K562 (cell line): ENCODE measurements around the gene LMBR1. TPM values are rescaled to one million over a fixed set of nuclear protein-coding genes. Genes with fewer than 3 reads are reported as not detected.

Experiments used
- BCOR ChIP-seq: fragments of 450-650 bp; IDR thresholded peaks from 2 replicates; pipeline ENCODE4 v1.6.1; 2016
- CTCF ChIP-seq, 3 experiments: IDR thresholded peaks in 2 of 3; conservative IDR thresholded peaks in 1 of 3; 2 replicates each; pipeline ENCODE4 v1.5.1; 2011 to 2012; ENCODE audit warnings: low read length in 3 of 3, mild to moderate bottlenecking in 3 of 3, control low read depth in 2 of 3, improper control_type of control experiment in 1 of 3, inconsistent platforms in 1 of 3, low read depth in 1 of 3, mixed read lengths in 1 of 3, moderate library complexity in 1 of 3; ENCODE audit not compliant: insufficient read depth in 2 of 3
- DPF2 ChIP-seq: fragments of 450-650 bp; IDR thresholded peaks from 2 replicates; pipeline ENCODE4 v1.6.1; 2016
- GATAD2A ChIP-seq: fragments of 450-650 bp; IDR thresholded peaks from 2 replicates; pipeline ENCODE4 v1.6.1; 2017
- KDM2B ChIP-seq: fragments of 250-450 bp; sonication (Bioruptor Pico); IDR thresholded peaks from 2 replicates; pipeline ENCODE4 v1.8.0; 2021; ENCODE audit warnings: mild to moderate bottlenecking, moderate library complexity
- KLF13 ChIP-seq: fragments of 450-650 bp; IDR thresholded peaks from 2 replicates; pipeline ENCODE4 v1.6.1; 2016; ENCODE audit warnings: missing genetic modification characterization, low read depth, mild to moderate bottlenecking, missing compliant biosample characterization, moderate library complexity, borderline replicate concordance
- LEF1 ChIP-seq: fragments of 450-650 bp; IDR thresholded peaks from 2 replicates; pipeline ENCODE4 v1.6.1; 2016; ENCODE audit warnings: mild to moderate bottlenecking
- MCM3 ChIP-seq: fragments of 450-650 bp; IDR thresholded peaks from 2 replicates; pipeline ENCODE4 v1.6.1; 2016
- NELFE ChIP-seq: IDR thresholded peaks from 2 replicates; pipeline ENCODE4 v1.6.1; 2011; ENCODE audit warnings: mild to moderate bottlenecking; ENCODE audit not compliant: insufficient read depth, insufficient read length
- RBM17 ChIP-seq: fragments of 200-400 bp; formaldehyde crosslinking; IDR thresholded peaks from 2 replicates; pipeline ENCODE4 v1.6.1; 2017; ENCODE audit warnings: low read depth, mild to moderate bottlenecking, low read length, borderline replicate concordance
- SETDB1 ChIP-seq: IDR thresholded peaks from one replicate; pipeline ENCODE4 v1.6.1; 2012; ENCODE audit warnings: low read length, control low read depth, inconsistent platforms
- SREBF2 ChIP-seq: sonication (generic); formaldehyde crosslinking; IDR thresholded peaks from 2 replicates; pipeline ENCODE4 v1.4.0; 2020; ENCODE audit warnings: mild to moderate bottlenecking, missing genetic modification reagents
- TEAD4 ChIP-seq, 2 experiments: sonication (generic) in 1 of 2; formaldehyde crosslinking in 1 of 2; IDR thresholded peaks; 2 replicates each; pipeline versions ENCODE4 v1.6.1 to v1.8.0; 2012 to 2022; ENCODE audit warnings: borderline replicate concordance in 1 of 2, inconsistent platforms in 1 of 2, low read length in 1 of 2, mild to moderate bottlenecking in 1 of 2, missing genetic modification reagents in 1 of 2
- XRCC5 ChIP-seq: fragments of 200-400 bp; formaldehyde crosslinking; IDR thresholded peaks from 2 replicates; pipeline ENCODE4 v1.6.1; 2017; ENCODE audit warnings: low read depth, mild to moderate bottlenecking, low read length
- ZC3H4 ChIP-seq: sonication (generic); formaldehyde crosslinking; IDR thresholded peaks from 2 replicates; pipeline ENCODE4 v1.9.0; 2021; ENCODE audit warnings: missing genetic modification reagents, borderline replicate concordance
- ZEB2 ChIP-seq: fragments of 450-650 bp; IDR thresholded peaks from 2 replicates; pipeline ENCODE4 v1.6.1; 2016
- ZFPM2 ChIP-seq: fragments of 250-450 bp; sonication (Bioruptor Pico); IDR thresholded peaks from 2 replicates; pipeline ENCODE4 v1.5.1; 2022; ENCODE audit warnings: mild to moderate bottlenecking
- ZNF217 ChIP-seq: sonication (generic); formaldehyde crosslinking; IDR thresholded peaks from 2 replicates; pipeline ENCODE4 v1.8.0; 2022; ENCODE audit warnings: mild to moderate bottlenecking, missing genetic modification reagents
- ZNF253 ChIP-seq: fragments of 250-450 bp; sonication (Bioruptor Pico); conservative IDR thresholded peaks from 2 replicates; pipeline ENCODE4 v1.6.1; 2021; ENCODE audit warnings: mild to moderate bottlenecking
- ZNF282 ChIP-seq: sonication (generic); formaldehyde crosslinking; IDR thresholded peaks from 2 replicates; pipeline ENCODE4 v1.8.1; 2023; ENCODE audit warnings: missing genetic modification reagents
- ZNF695 ChIP-seq: fragments of 450-650 bp; formaldehyde crosslinking; IDR thresholded peaks from 2 replicates; pipeline ENCODE4 v1.4.0; 2020; ENCODE audit warnings: mild to moderate bottlenecking, moderate library complexity
- polyA plus RNA-seq, 8 experiments: library from polyadenylated mRNA; depleted of rRNA in 4 of 8; stranded (reverse) in 5 of 8; unstranded in 3 of 8; fragments of >200 nt; fragmentation: Nextera tagmentation in 2 of 8; fragmentation: Illumina TruSeq in 1 of 8; extraction: Ambion mirVana in 2 of 8; extraction: Trizol in 1 of 8; gene quantifications; 2 replicates each; pipeline versions ENCODE4 v1.2.1 to v1.2.3, GENCODE V29; 2011 to 2014; ENCODE audit warnings: inconsistent platforms in 1 of 8, missing spikeins in 1 of 8
- total RNA-seq, 7 experiments: library from RNA; depleted of rRNA in 6 of 7; stranded (reverse); fragments of >200 nt in 6 of 7; fragmentation: Illumina TruSeq in 2 of 7; extraction: Trizol in 2 of 7; gene quantifications; 2 replicates each; pipeline versions ENCODE4 v1.2.1 to v1.2.3, GENCODE V29; 2011 to 2021; ENCODE audit warnings: low replicate concordance in 1 of 7
- TF ChIP-seq, protein P1 (sequence below): fragments of 450-650 bp; IDR thresholded peaks from 2 replicates; pipeline ENCODE4 v1.6.1; 2016; ENCODE audit warnings: low read depth, mild to moderate bottlenecking, moderate library complexity
- TF ChIP-seq, protein P2 (sequence below): fragments of 150-350 bp; conservative IDR thresholded peaks from 2 replicates; pipeline ENCODE4 v1.6.1; 2014; ENCODE audit warnings: low read length
- TF ChIP-seq, protein P3 (sequence below): fragments of 450-650 bp; formaldehyde crosslinking; conservative IDR thresholded peaks from 2 replicates; pipeline ENCODE4 v1.4.0; 2022; ENCODE audit warnings: mild to moderate bottlenecking, missing genetic modification characterization

LMBR1 gene
- total and polyA plus RNA-seq, 9 of the 15 experiments (the other 6 are each of a cell fraction or from before 2014, with no cell fraction given) = 7.7 to 90.0 (median 59.9) TPM

- TF ChIP-seq, protein P1, sequence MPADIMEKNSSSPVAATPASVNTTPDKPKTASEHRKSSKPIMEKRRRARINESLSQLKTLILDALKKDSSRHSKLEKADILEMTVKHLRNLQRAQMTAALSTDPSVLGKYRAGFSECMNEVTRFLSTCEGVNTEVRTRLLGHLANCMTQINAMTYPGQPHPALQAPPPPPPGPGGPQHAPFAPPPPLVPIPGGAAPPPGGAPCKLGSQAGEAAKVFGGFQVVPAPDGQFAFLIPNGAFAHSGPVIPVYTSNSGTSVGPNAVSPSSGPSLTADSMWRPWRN = no peak
- no peak; the same call in 1 of the 2 replicates for TF ChIP-seq DPF2
- 0 out of 2 replicates have a peak, but pooled peaks have one; percentile 41 for TF ChIP-seq BCOR
- no peak for TF ChIP-seq ZNF217
- TF ChIP-seq, protein P2, sequence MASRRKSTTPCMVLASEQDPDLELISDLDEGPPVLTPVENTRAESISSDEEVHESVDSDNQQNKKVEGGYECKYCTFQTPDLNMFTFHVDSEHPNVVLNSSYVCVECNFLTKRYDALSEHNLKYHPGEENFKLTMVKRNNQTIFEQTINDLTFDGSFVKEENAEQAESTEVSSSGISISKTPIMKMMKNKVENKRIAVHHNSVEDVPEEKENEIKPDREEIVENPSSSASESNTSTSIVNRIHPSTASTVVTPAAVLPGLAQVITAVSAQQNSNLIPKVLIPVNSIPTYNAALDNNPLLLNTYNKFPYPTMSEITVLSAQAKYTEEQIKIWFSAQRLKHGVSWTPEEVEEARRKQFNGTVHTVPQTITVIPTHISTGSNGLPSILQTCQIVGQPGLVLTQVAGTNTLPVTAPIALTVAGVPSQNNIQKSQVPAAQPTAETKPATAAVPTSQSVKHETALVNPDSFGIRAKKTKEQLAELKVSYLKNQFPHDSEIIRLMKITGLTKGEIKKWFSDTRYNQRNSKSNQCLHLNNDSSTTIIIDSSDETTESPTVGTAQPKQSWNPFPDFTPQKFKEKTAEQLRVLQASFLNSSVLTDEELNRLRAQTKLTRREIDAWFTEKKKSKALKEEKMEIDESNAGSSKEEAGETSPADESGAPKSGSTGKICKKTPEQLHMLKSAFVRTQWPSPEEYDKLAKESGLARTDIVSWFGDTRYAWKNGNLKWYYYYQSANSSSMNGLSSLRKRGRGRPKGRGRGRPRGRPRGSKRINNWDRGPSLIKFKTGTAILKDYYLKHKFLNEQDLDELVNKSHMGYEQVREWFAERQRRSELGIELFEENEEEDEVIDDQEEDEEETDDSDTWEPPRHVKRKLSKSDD = no peak
- TF ChIP-seq ZFPM2 = 0 out of 2 replicates have a peak, but pooled peaks have one; percentile 40
- no peak; the same call in 1 of the 2 replicates for TF ChIP-seq XRCC5
- no peak for TF ChIP-seq ZNF253 (CRISPR knock-in tag)
- no peak for TF ChIP-seq MCM3
- TF ChIP-seq KDM2B (CRISPR knock-in tag) = peak; percentile 93
- TF ChIP-seq LEF1 = no peak
- no peak for TF ChIP-seq NELFE
- TF ChIP-seq ZNF695 (CRISPR knock-in tag) = no peak
- TF ChIP-seq, protein P3, sequence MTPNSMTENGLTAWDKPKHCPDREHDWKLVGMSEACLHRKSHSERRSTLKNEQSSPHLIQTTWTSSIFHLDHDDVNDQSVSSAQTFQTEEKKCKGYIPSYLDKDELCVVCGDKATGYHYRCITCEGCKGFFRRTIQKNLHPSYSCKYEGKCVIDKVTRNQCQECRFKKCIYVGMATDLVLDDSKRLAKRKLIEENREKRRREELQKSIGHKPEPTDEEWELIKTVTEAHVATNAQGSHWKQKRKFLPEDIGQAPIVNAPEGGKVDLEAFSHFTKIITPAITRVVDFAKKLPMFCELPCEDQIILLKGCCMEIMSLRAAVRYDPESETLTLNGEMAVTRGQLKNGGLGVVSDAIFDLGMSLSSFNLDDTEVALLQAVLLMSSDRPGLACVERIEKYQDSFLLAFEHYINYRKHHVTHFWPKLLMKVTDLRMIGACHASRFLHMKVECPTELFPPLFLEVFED (CRISPR knock-in tag) = peak; percentile 65; the same call in 1 of the 2 replicates
- TF ChIP-seq TEAD4 (IDR thresholded peaks at IDR 0.05; ENCODE audit: low read length) = no peak
- TF ChIP-seq TEAD4 (CRISPR knock-in tag; IDR thresholded peaks at IDR 0.05; ENCODE audit: borderline replicate concordance) = peak; percentile 91; the same call in 1 of the 2 replicates
- TF ChIP-seq ZNF282 (CRISPR knock-in tag) = peak; percentile 97
- peak in 1 of 3 experiments; percentile 28; a peak in 2 of 6 replicates for TF ChIP-seq CTCF (IDR thresholded peaks at IDR 0.05 in 2 of 3, conservative IDR thresholded peaks at IDR 0.05 in 1 of 3; ENCODE audit: insufficient read depth in 2 of 3, low read depth in 1 of 3, low read length in 3 of 3)
- no peak for TF ChIP-seq SETDB1
- no peak for TF ChIP-seq RBM17
- no peak for TF ChIP-seq ZEB2
- no peak for TF ChIP-seq KLF13 (tag)
- no peak for TF ChIP-seq ZC3H4 (CRISPR knock-in tag)
- no peak for TF ChIP-seq SREBF2 (CRISPR knock-in tag)
- TF ChIP-seq GATAD2A = peak; percentile 80
These were observed 252.6 kb downstream of the LMBR1 start, which contains the start of gene RNF32 (continued) for GRCh38 chr7:156640257-156640948.
